Heart left ventricle (tissue), 16 donors: ENCODE results near the gene BCL11A. TPM values are rescaled to one million over a fixed set of nuclear protein-coding genes. Genes with fewer than 3 reads are reported as not detected.

Experiments
- ATAC-seq, 4 donors: fragments of 200-7000 bp; cut with Tn5 transposase; one replicate each; pipeline ENCODE4 v1.9.1; 2020 to 2022; ENCODE audit warnings: moderate library complexity in 4 of 4, mild to moderate bottlenecking in 3 of 4, moderate number of reproducible peaks in 1 of 4
- DNase-seq, 5 donors: peaks; one replicate each; pipeline ENCODE4 v3.0.0-alpha.2; 2020
- H3K27ac ChIP-seq, 12 donors: fragments of 200-600 bp; sonication (generic) in 4 of 12; one replicate each; pipeline versions ENCODE4 v1.5.0 to v1.8.0; 2016 to 2022; ENCODE audit warnings: mild to moderate bottlenecking in 2 of 12
- H3K27me3 ChIP-seq, 9 donors: fragments of 200-600 bp; sonication (generic) in 2 of 9; one replicate each; pipeline versions ENCODE4 v1.5.1 to v1.8.0; 2016 to 2022; ENCODE audit warnings: mild to moderate bottlenecking in 3 of 9
- H3K36me3 ChIP-seq, 9 donors: fragments of 200-600 bp; sonication (generic) in 2 of 9; one replicate each; pipeline versions ENCODE4 v1.5.0 to v1.8.0; 2018 to 2022; ENCODE audit warnings: mild to moderate bottlenecking in 2 of 9
- H3K4me1 ChIP-seq, 12 donors: fragments of 200-600 bp; sonication (generic) in 4 of 12; one replicate each; pipeline versions ENCODE4 v1.5.0 to v1.8.0; 2016 to 2022; ENCODE audit warnings: mild to moderate bottlenecking in 3 of 12
- H3K4me3 ChIP-seq, 12 donors: fragments of 200-600 bp; sonication (generic) in 4 of 12; one replicate each; pipeline versions ENCODE4 v1.5.0 to v1.8.0; 2017 to 2022; ENCODE audit warnings: mild to moderate bottlenecking in 9 of 12, moderate library complexity in 4 of 12
- H3K9me3 ChIP-seq, 12 donors: fragments of 200-600 bp; sonication (generic) in 4 of 12; one replicate each; pipeline versions ENCODE4 v1.5.0 to v1.8.0; 2016 to 2022; ENCODE audit warnings: mild to moderate bottlenecking in 1 of 12
- POLR2A ChIP-seq, 2 donors: fragments of 450-650 bp; IDR thresholded peaks; one replicate each; pipeline ENCODE4 v1.6.1; 2017; ENCODE audit warnings: antibody characterized with exemption in 2 of 2, mild to moderate bottlenecking in 2 of 2, moderate library complexity in 2 of 2
- WGBS, 4 donors: extraction: QIAGEN DNeasy Blood & Tissue Kit in 2 of 4; methylation state at CpG; one replicate each; pipeline versions ENCODE4 v1.1.5 to v1.1.7; 2013 to 2018; 5-methylcytosine and 5-hydroxymethylcytosine counted together
- intact Hi-C, 10 donors: fragments of 100-400 bp; cut with DNase I; formaldehyde crosslinking; loops; one replicate each; pipeline versions ENCODE4 v1.11.1 to v1.14.2; 2022
- polyA plus RNA-seq, 2 donors: library from polyadenylated mRNA; stranded (reverse); fragments of 200-250 nt; gene quantifications; one replicate each; pipeline ENCODE4 v1.2.3, GENCODE V29; 2013
- total RNA-seq, 9 donors: library from RNA; depleted of rRNA in 2 of 9; stranded (reverse); fragments of >200 nt in 2 of 9; fragmentation: NEBNext Ultra II Directional in 3 of 9; extraction: Animal tissue kit (Norgen Biotek cat#: 25700) in 3 of 9; gene quantifications; one replicate each; pipeline versions ENCODE4 v1.1.0 to v1.2.4, GENCODE V29; 2016 to 2023
- TF ChIP-seq, protein P1 (sequence below), 12 donors: fragments of 200-600 bp; sonication (generic) in 4 of 12; IDR thresholded peaks; one replicate each; pipeline versions ENCODE4 v1.5.0 to v1.8.0; 2018 to 2022; ENCODE audit warnings: antibody characterized with exemption in 12 of 12, mild to moderate bottlenecking in 5 of 12
- donor health status: ischemic (EF 13 %, LVEDD 7.1; RV severe dilation, severe dysfunction).
- donor health status: healthy with polysubstance abuse.
- donor health status: DM: no; HTN: yes; CAD: no.
- donor health status: DM: no; HTN: no; CAD: no.
- donor health status: ischemic (EF 25% LVEDD 6.9; RV normal size, moderate dysfunction).
- donor health status: ischemic (EF 25% LVEDD 5.7; RV mildly dilated, moderate dysfunction).
- donor health status: healthy.
- donor health status: DM: yes; HTN: yes; CAD: no.
- donor health status: ischemic (EF 35%, LVEDD 5.7; RV mildly dilated, moderate dysfunction).
- donor health status: nonischemic (EF 11% LVEDD 7.7; RV severe dilation, severe dysfunction).
- donor health status: DM: yes; HTN: yes; CAD: no.
- donor health status: PGD.
- donor health status: ischemic (EF 29% LVEDD 5.4; RV normal size, mild dysfunction).
- donor health status: nonischemic (EF 23%, LVEDD 6.1; RV moderate dilation, normal function).

BCL11A gene
- total and polyA plus RNA-seq, 11 donors = 5.6 to 31.9 (median 20.2) TPM

- no peaks in the 10 kb centered on the region for H3K36me3 ChIP-seq
- intact Hi-C loops = loop anchor here in 3 of 10 donors (1.0 to 10.0 kb wide), 4 partner anchors 99 to 112 kb away; no protein-coding TSS in a partner anchor
- peaks cover 0 to 4% (median 0%) of the 10 kb centered on the region in 9 donors for H3K27me3 ChIP-seq
- no peaks in the 10 kb centered on the region for H3K9me3 ChIP-seq
- H3K27ac ChIP-seq = peak overlapping the region in 9 of 12 donors; percentile 68 to 79 (median 75)
- TF ChIP-seq, protein P1, sequence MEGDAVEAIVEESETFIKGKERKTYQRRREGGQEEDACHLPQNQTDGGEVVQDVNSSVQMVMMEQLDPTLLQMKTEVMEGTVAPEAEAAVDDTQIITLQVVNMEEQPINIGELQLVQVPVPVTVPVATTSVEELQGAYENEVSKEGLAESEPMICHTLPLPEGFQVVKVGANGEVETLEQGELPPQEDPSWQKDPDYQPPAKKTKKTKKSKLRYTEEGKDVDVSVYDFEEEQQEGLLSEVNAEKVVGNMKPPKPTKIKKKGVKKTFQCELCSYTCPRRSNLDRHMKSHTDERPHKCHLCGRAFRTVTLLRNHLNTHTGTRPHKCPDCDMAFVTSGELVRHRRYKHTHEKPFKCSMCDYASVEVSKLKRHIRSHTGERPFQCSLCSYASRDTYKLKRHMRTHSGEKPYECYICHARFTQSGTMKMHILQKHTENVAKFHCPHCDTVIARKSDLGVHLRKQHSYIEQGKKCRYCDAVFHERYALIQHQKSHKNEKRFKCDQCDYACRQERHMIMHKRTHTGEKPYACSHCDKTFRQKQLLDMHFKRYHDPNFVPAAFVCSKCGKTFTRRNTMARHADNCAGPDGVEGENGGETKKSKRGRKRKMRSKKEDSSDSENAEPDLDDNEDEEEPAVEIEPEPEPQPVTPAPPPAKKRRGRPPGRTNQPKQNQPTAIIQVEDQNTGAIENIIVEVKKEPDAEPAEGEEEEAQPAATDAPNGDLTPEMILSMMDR (IDR thresholded peaks at IDR 0.05) = no peak
- no peak for TF ChIP-seq POLR2A (IDR thresholded peaks at IDR 0.05)
- peak overlapping the region in 9 of 12 donors; percentile 20 to 46 (median 43) for H3K4me3 ChIP-seq
- WGBS, 4 donors = 58 to 65% (median 60%) methylated on average over 6 of the region's 6 CpGs
- ATAC-seq (peak in 3 of 4 donors; percentile 23 to 43 (median 26)), DNase-seq (peak in 1 of 5 donors; percentile 52)
- H3K4me1 ChIP-seq = peaks cover 0 to 37% (median 9%) of the 10 kb centered on the region in 12 donors
These were observed 114.8 kb downstream of the BCL11A start for GRCh38 chr2:60438653-60439052.

- peaks cover 0 to 36% (median 9%) of the 10 kb centered on the region in 12 donors for H3K4me1 ChIP-seq
- 36 to 53% (median 48%) methylated on average over 4 of the region's 4 CpGs for WGBS, 4 donors
- H3K27ac ChIP-seq = peak overlapping the region in 6 of 12 donors; percentile 72 to 79 (median 76)
- ATAC-seq = no peak
- H3K36me3 ChIP-seq = no peaks in the 10 kb centered on the region
- intact Hi-C loops = loop anchor here in 3 of 10 donors (5.0 to 10.0 kb wide), 3 partner anchors 99 to 109 kb away; no protein-coding TSS in a partner anchor
- H3K9me3 ChIP-seq = no peaks in the 10 kb centered on the region
- no peak for DNase-seq
- TF ChIP-seq, protein P1 (IDR thresholded peaks at IDR 0.05) = no peak
- TF ChIP-seq POLR2A (IDR thresholded peaks at IDR 0.05) = no peak
- peak overlapping the region in 7 of 12 donors; percentile 37 to 46 (median 44) for H3K4me3 ChIP-seq
- H3K27me3 ChIP-seq = peaks cover 0 to 4% (median 0%) of the 10 kb centered on the region in 9 donors
These were observed 115.3 kb downstream of the BCL11A start for GRCh38 chr2:60438131-60438530.

- WGBS, 4 donors = 49 to 67% (median 56%) methylated on average over 5 to 7 of the region's 7 CpGs
- Histone ChIP-seq H3K36me3 (no peaks in the 10 kb centered on the region), H3K9me3 (no peaks in the 10 kb centered on the region), H3K4me3 (no peak overlapping the region), H3K4me1 (peaks cover 0 to 27% (median 8%) of the 10 kb centered on the region in 12 donors), H3K27ac (peak overlapping the region in 1 of 12 donors; percentile 78), H3K27me3 (peaks cover 0 to 4% (median 0%) of the 10 kb centered on the region in 9 donors)
- TF ChIP-seq, protein P1 (IDR thresholded peaks at IDR 0.05) = no peak
- no peak for TF ChIP-seq POLR2A (IDR thresholded peaks at IDR 0.05)
- DNase-seq = no peak
- intact Hi-C loops = loop anchor here in 3 of 10 donors (5.0 to 10.0 kb wide), 3 partner anchors 100 to 110 kb away; no protein-coding TSS in a partner anchor
- no peak for ATAC-seq
These were observed 116.3 kb downstream of the BCL11A start for GRCh38 chr2:60437080-60437696.

- ATAC-seq (peak in 3 of 4 donors; percentile 26 to 53 (median 29)), DNase-seq (no peak)
- TF ChIP-seq POLR2A (IDR thresholded peaks at IDR 0.05) = no peak
- TF ChIP-seq, protein P1 (IDR thresholded peaks at IDR 0.05) = no peak
- Histone ChIP-seq H3K4me1 (peaks cover 0 to 14% (median 4%) of the 10 kb centered on the region in 12 donors), H3K27ac (no peak overlapping the region), H3K27me3 (peaks cover 0 to 4% (median 0%) of the 10 kb centered on the region in 9 donors), H3K36me3 (no peaks in the 10 kb centered on the region), H3K9me3 (no peaks in the 10 kb centered on the region), H3K4me3 (no peak overlapping the region)
- 52 to 67% (median 59%) methylated on average over 5 of the region's 5 CpGs for WGBS, 4 donors
- intact Hi-C loops = loop anchor here in 1 of 10 donors (10.0 kb wide), 1 partner anchor 98 kb away; no protein-coding TSS in a partner anchor
These were observed 120.3 kb downstream of the BCL11A start for GRCh38 chr2:60433018-60433596.
